HG03558 (cell line): ENCODE results near the gene SRF.

ENCODE experiments used
- ATAC-seq: cut with Tn5 transposase; IDR thresholded peaks from one replicate; pipeline ENCODE4 v1.9.1; 2021; ENCODE audit warnings: moderate number of reproducible peaks; ENCODE audit not compliant: unreplicated experiment; ENCODE audit errors: extremely low read depth

The SRF gene

GRCh38 chr6:43207286-43207685 is 36.2 kb downstream of the SRF start:
- ATAC-seq, result no peak

GRCh38 chr6:43211955-43212354 is 40.9 kb downstream of the SRF start:
- no peak for ATAC-seq

GRCh38 chr6:43213431-43213830 is 42.4 kb downstream of the SRF start:
- no peak for ATAC-seq

- ATAC-seq, result no peak
These were observed 44.0 kb downstream of the SRF start for GRCh38 chr6:43215066-43215465.

- ATAC-seq, result no peak
These were observed 45.1 kb downstream of the SRF start for GRCh38 chr6:43216200-43216599.

GRCh38 chr6:43217351-43217750 is 46.3 kb downstream of the SRF start:
- ATAC-seq, result no peak

- no peak for ATAC-seq
These were observed 48.0 kb downstream of the SRF start for GRCh38 chr6:43219119-43219518.

- ATAC-seq, result no peak
These were observed 48.7 kb downstream of the SRF start for GRCh38 chr6:43219814-43220213.

GRCh38 chr6:43220439-43220951 is 49.4 kb downstream of the SRF start:
- no peak for ATAC-seq

- no peak for ATAC-seq
These were observed 50.2 kb downstream of the SRF start for GRCh38 chr6:43221046-43221972.

GRCh38 chr6:43222418-43223059 is 51.5 kb downstream of the SRF start:
- ATAC-seq, result no peak

GRCh38 chr6:43223175-43223574 is 52.1 kb downstream of the SRF start:
- ATAC-seq, result no peak

GRCh38 chr6:43226192-43226851 is 55.3 kb downstream of the SRF start:
- ATAC-seq, result no peak

- ATAC-seq, result no peak
These were observed 58.1 kb downstream of the SRF start, which contains the start of gene DNPH1 for GRCh38 chr6:43228951-43229802. Gene DNPH1, minus strand, starts transcription at chr6:43229481. Its CDS starts 25 bp downstream, at chr6:43229456.

GRCh38 chr6:43229803-43230620 is 58.9 kb downstream of the SRF start:
- no peak for ATAC-seq

GRCh38 chr6:43231053-43231452 is 60.0 kb downstream of the SRF start:
- ATAC-seq, result no peak
